AG04450 (cell line): ENCODE results near the gene MYBBP1A. TPM values are rescaled to one million over a fixed set of nuclear protein-coding genes. Genes with fewer than 3 reads are reported as not detected.

Experiments
- CTCF ChIA-PET: fragments of 300-600, 350-600 bp; formaldehyde crosslinking; extraction: SDS; loops from one replicate; lab custom pipeline; 2022; ENCODE audit warnings: antibody characterized with exemption, inconsistent platforms; lab: Charles Lee
- POLR2A ChIA-PET: fragments of 350-600 bp; formaldehyde crosslinking; extraction: SDS; loops from one replicate; lab custom pipeline; 2021; ENCODE audit warnings: antibody characterized with exemption, inconsistent platforms; lab: Yijun Ruan, JAX
- DNase-seq: peaks from one replicate; pipeline ENCODE4 v3.0.0-alpha.2; 2011; ENCODE audit warnings: low read depth, low spot score
- H3K27ac ChIP-seq: one replicate; pipeline ENCODE4 v1.5.1; 2012; ENCODE audit warnings: low read depth, low read length, control low read depth
- H3K27me3 ChIP-seq: one replicate; pipeline ENCODE4 v1.6.0; 2012; ENCODE audit warnings: low read length; ENCODE audit not compliant: control insufficient read depth, insufficient read depth
- H3K4me3 ChIP-seq: 2 replicates; pipeline ENCODE4 v1.5.1; 2011; ENCODE audit warnings: mild to moderate bottlenecking, low read depth, low read length, control low read depth
- H3K9me3 ChIP-seq: 2 replicates; pipeline ENCODE4 v1.5.1; 2012; ENCODE audit warnings: low read length; ENCODE audit not compliant: control insufficient read depth, insufficient read depth
- CTCF ChIP-seq: IDR thresholded peaks from 2 replicates; pipeline ENCODE4 v1.5.1; 2011; ENCODE audit warnings: low read depth, low read length, control low read depth, inconsistent platforms
- polyA plus RNA-seq: library from polyadenylated mRNA; depleted of rRNA; stranded (reverse); fragments of >200 nt; gene quantifications from 2 replicates; pipeline ENCODE4 v1.2.3, GENCODE V29; 2011

Gene MYBBP1A
- polyA plus RNA-seq, 1 experiment, result 12.5 TPM

- POLR2A ChIA-PET, result no interaction called here
- Histone ChIP-seq H3K9me3 (no peaks in the 10 kb centered on the region; the same call in none of the 2 replicates), H3K27ac (no peak overlapping the region), H3K27me3 (peaks cover 31% of the 10 kb centered on the region), H3K4me3 (no peak overlapping the region)
- DNase-seq, result no peak
- CTCF ChIA-PET, result no interaction called here
- TF ChIP-seq CTCF, result no peak
These were observed 40.4 kb downstream of the MYBBP1A start for GRCh38 chr17:4514779-4515178.

GRCh38 chr17:4514206-4514605, 41.0 kb downstream of the MYBBP1A start:
- Histone ChIP-seq H3K4me3 (no peak overlapping the region), H3K9me3 (no peaks in the 10 kb centered on the region; the same call in none of the 2 replicates), H3K27me3 (peaks cover 30% of the 10 kb centered on the region), H3K27ac (no peak overlapping the region)
- POLR2A ChIA-PET, result no interaction called here
- CTCF ChIA-PET, result no interaction called here
- TF ChIP-seq CTCF, result no peak
- no peak for DNase-seq

GRCh38 chr17:4513113-4514032, 41.8 kb downstream of the MYBBP1A start:
- Histone ChIP-seq H3K27ac (no peak overlapping the region), H3K4me3 (no peak overlapping the region), H3K9me3 (no peaks in the 10 kb centered on the region; the same call in none of the 2 replicates), H3K27me3 (peaks cover 34% of the 10 kb centered on the region)
- no peak for DNase-seq
- ChIA-PET CTCF (interaction anchor here (0.6 kb wide), 1 partner anchor 113 kb away, joined by 3 read pairs; no protein-coding TSS in a partner anchor), POLR2A (no interaction called here)
- TF ChIP-seq CTCF, result no peak

GRCh38 chr17:4512156-4513112, 42.8 kb downstream of the MYBBP1A start:
- ChIA-PET CTCF (interaction anchor here (0.6 kb wide), 1 partner anchor 114 kb away, joined by 3 read pairs; no protein-coding TSS in a partner anchor), POLR2A (no interaction called here)
- peaks cover 39% of the 10 kb centered on the region for H3K27me3 ChIP-seq
- H3K27ac ChIP-seq, result no peak overlapping the region
- no peak for DNase-seq
- no peak overlapping the region for H3K4me3 ChIP-seq
- no peaks in the 10 kb centered on the region; the same call in 1 of the 2 replicates for H3K9me3 ChIP-seq
- no peak for TF ChIP-seq CTCF
